H1 (cell line): ENCODE data around the gene RELL1. TPM values are rescaled to one million over a fixed set of nuclear protein-coding genes. Genes with fewer than 3 reads are reported as not detected.

Experiments used
- CTCF ChIA-PET: fragments of 300-600 bp; sonication (Branson Sonifier 250); formaldehyde crosslinking; loops from one replicate; lab custom pipeline; 2021; ENCODE audit not compliant: partially characterized antibody; lab: Charles Lee
- POLR2A ChIA-PET: fragments of 300-600 bp; sonication (Branson Sonifier 250); formaldehyde crosslinking; loops from one replicate; lab custom pipeline; 2021; ENCODE audit warnings: inconsistent platforms; ENCODE audit not compliant: partially characterized antibody; lab: Charles Lee
- DNase-seq, 2 experiments: peaks; one replicate each; pipeline versions ENCODE4 v3.0.0 to v3.0.0-alpha.2; 2010 to 2022; ENCODE audit warnings: low spot score in 2 of 2, low read depth in 1 of 2, mixed read lengths in 1 of 2
- FAIRE-seq: peaks from 2 replicates; lab custom pipeline; 2011; peaks lifted over from hg19 to GRCh38; lab: Jason Lieb, UNC
- H2AFZ ChIP-seq: 2 replicates; pipeline ENCODE4 v1.8.1; 2012; ENCODE audit warnings: low read length, inconsistent platforms
- H2AK5ac ChIP-seq: 2 replicates; pipeline ENCODE4 v1.6.1; 2013; ENCODE audit warnings: low read depth, low read length
- H2BK120ac ChIP-seq: replicated peaks from 2 replicates; pipeline ENCODE3; 2013; ENCODE audit warnings: low read depth, low read length, inconsistent platforms
- H2BK12ac ChIP-seq: 2 replicates; pipeline ENCODE4 v1.6.1; 2013; ENCODE audit warnings: low read depth, low read length
- H2BK15ac ChIP-seq: 2 replicates; pipeline ENCODE4 v1.6.1; 2013; ENCODE audit warnings: low read length
- H2BK20ac ChIP-seq: 2 replicates; pipeline ENCODE4 v1.6.1; 2013; ENCODE audit warnings: low read length
- H2BK5ac ChIP-seq: 2 replicates; pipeline ENCODE4 v1.6.1; 2013; ENCODE audit warnings: low read depth, low read length
- H3K14ac ChIP-seq: 2 replicates; pipeline ENCODE4 v1.6.1; 2013; ENCODE audit warnings: inconsistent platforms; ENCODE audit not compliant: insufficient read length
- H3K18ac ChIP-seq: 2 replicates; pipeline ENCODE4 v1.6.1; 2013; ENCODE audit warnings: low read length; ENCODE audit errors: extremely low read depth
- H3K23ac ChIP-seq: 2 replicates; pipeline ENCODE4 v1.6.1; 2013; ENCODE audit warnings: inconsistent platforms; ENCODE audit not compliant: insufficient read length
- H3K23me2 ChIP-seq: 2 replicates; pipeline ENCODE4 v1.6.1; 2013; ENCODE audit warnings: low read depth, low read length
- H3K27ac ChIP-seq: 2 replicates; pipeline ENCODE4 v1.6.1; 2011; ENCODE audit warnings: low read depth, low read length, inconsistent platforms
- H3K27me3 ChIP-seq, 4 experiments: replicated peaks in 1 of 4; 1 replicate in 1 of 4; 2 replicates in 3 of 4; pipeline versions ENCODE4 v1.6.1 to v1.8.1; 2011 to 2013; ENCODE audit warnings: low read length in 3 of 4, mild to moderate bottlenecking in 3 of 4, inconsistent platforms in 2 of 4, mixed read lengths in 2 of 4, moderate library complexity in 1 of 4; ENCODE audit not compliant: control insufficient read depth in 3 of 4, insufficient read depth in 3 of 4; ENCODE audit errors: extremely low read depth in 1 of 4
- H3K36me3 ChIP-seq, 4 experiments: 2 replicates each; pipeline versions ENCODE4 v1.6.1 to v1.8.1; 2011 to 2013; ENCODE audit warnings: mild to moderate bottlenecking in 4 of 4, low read length in 3 of 4, moderate library complexity in 2 of 4, control low read depth in 1 of 4, inconsistent platforms in 1 of 4; ENCODE audit not compliant: insufficient read depth in 4 of 4, control insufficient read depth in 2 of 4
- H3K4ac ChIP-seq: replicated peaks from 2 replicates; pipeline ENCODE3; 2013; ENCODE audit warnings: low read length, low read depth, mixed read lengths, inconsistent platforms; ENCODE audit not compliant: insufficient read length
- H3K4me1 ChIP-seq, 4 experiments: replicated peaks in 1 of 4; 1 replicate in 1 of 4; 2 replicates in 3 of 4; pipeline versions ENCODE4 v1.6.1 to v1.8.1; 2011 to 2013; ENCODE audit warnings: low read length in 3 of 4, inconsistent platforms in 2 of 4, mixed read lengths in 1 of 4; ENCODE audit not compliant: insufficient read depth in 4 of 4, control insufficient read depth in 3 of 4
- H3K4me2 ChIP-seq, 2 experiments: 2 replicates each; pipeline versions ENCODE4 v1.6.1 to v1.8.1; 2011 to 2013; ENCODE audit warnings: low read depth in 2 of 2, low read length in 2 of 2, control low read depth in 1 of 2, inconsistent platforms in 1 of 2, mild to moderate bottlenecking in 1 of 2; ENCODE audit not compliant: insufficient read depth in 1 of 2
- H3K4me3 ChIP-seq, 4 experiments: fragments of 200-600, 300-600 bp in 1 of 4; sonication (generic), shearing (Covaris generic), sonication (Bioruptor Twin) in 1 of 4; 2 replicates each; pipeline versions ENCODE4 v1.5.1 to v1.8.1; 2011 to 2016; ENCODE audit warnings: low read length in 4 of 4, low read depth in 3 of 4, control low read depth in 2 of 4, inconsistent platforms in 2 of 4, mild to moderate bottlenecking in 2 of 4, mixed read lengths in 1 of 4, moderate library complexity in 1 of 4; ENCODE audit not compliant: insufficient read depth in 2 of 4; ENCODE audit errors: extremely low read depth in 1 of 4
- H3K56ac ChIP-seq: replicated peaks from 2 replicates; pipeline ENCODE3; 2013; ENCODE audit warnings: low read depth, mild to moderate bottlenecking, mixed read lengths, low read length, inconsistent platforms; ENCODE audit not compliant: insufficient read length
- H3K79me1 ChIP-seq: 2 replicates; pipeline ENCODE4 v1.6.1; 2013; ENCODE audit warnings: low read depth, low read length, control low read depth
- H3K79me2 ChIP-seq, 2 experiments: 2 replicates each; pipeline versions ENCODE4 v1.6.1 to v1.8.1; 2012 to 2013; ENCODE audit warnings: low read length in 2 of 2, mild to moderate bottlenecking in 2 of 2, inconsistent platforms in 1 of 2; ENCODE audit not compliant: insufficient read depth in 2 of 2, control insufficient read depth in 1 of 2
- H3K9ac ChIP-seq, 4 experiments: replicated peaks in 1 of 4; 1 replicate in 1 of 4; 2 replicates in 3 of 4; pipeline versions ENCODE4 v1.6.1 to v1.8.1; 2011 to 2013; ENCODE audit warnings: low read depth in 3 of 4, low read length in 3 of 4, control low read depth in 2 of 4, mild to moderate bottlenecking in 2 of 4, moderate library complexity in 2 of 4, inconsistent platforms in 1 of 4; ENCODE audit errors: extremely low read depth in 1 of 4
- H3K9me3 ChIP-seq, 2 experiments: 2 replicates each; pipeline versions ENCODE4 v1.6.1 to v1.8.1; 2012 to 2013; ENCODE audit warnings: mild to moderate bottlenecking in 2 of 2, moderate library complexity in 2 of 2, control low read depth in 1 of 2, inconsistent platforms in 1 of 2, low read depth in 1 of 2, low read length in 1 of 2, mixed read lengths in 1 of 2; ENCODE audit not compliant: insufficient read depth in 2 of 2
- H4K20me1 ChIP-seq, 2 experiments: replicated peaks in 1 of 2; 2 replicates each; pipeline versions ENCODE3 to v1.8.1; 2011 to 2013; ENCODE audit warnings: inconsistent platforms in 2 of 2, low read length in 2 of 2, mild to moderate bottlenecking in 1 of 2; ENCODE audit not compliant: insufficient read depth in 2 of 2, control insufficient read depth in 1 of 2
- H4K5ac ChIP-seq: 2 replicates; pipeline ENCODE4 v1.6.1; 2013; ENCODE audit warnings: low read length, low read depth, mixed read lengths, inconsistent platforms; ENCODE audit not compliant: insufficient read length
- H4K8ac ChIP-seq: 2 replicates; pipeline ENCODE4 v1.8.0; 2013; ENCODE audit warnings: mild to moderate bottlenecking, moderate library complexity, low read length, inconsistent platforms; ENCODE audit not compliant: insufficient read depth; ENCODE audit errors: extremely low read depth
- H4K91ac ChIP-seq: replicated peaks from 2 replicates; pipeline ENCODE3; 2013; ENCODE audit warnings: low read length, mixed read lengths, inconsistent platforms; ENCODE audit not compliant: insufficient read length
- CBX8 ChIP-seq: fragments of 300-800, 300-1000 bp; sonication (generic); IDR thresholded peaks from 2 replicates; pipeline ENCODE4 v1.7.1; 2016; ENCODE audit warnings: low read depth, low read length, borderline replicate concordance
- EZH2 ChIP-seq: fragments of 200-600 bp; sonication (generic); IDR thresholded peaks from 2 replicates; pipeline ENCODE4 v1.7.1; 2012; ENCODE audit warnings: low read depth, mild to moderate bottlenecking, moderate library complexity, low read length, inconsistent platforms; ENCODE audit not compliant: severe bottlenecking
- GTF2F1 ChIP-seq: IDR thresholded peaks from 2 replicates; pipeline ENCODE4 v1.6.1; 2012; ENCODE audit warnings: low read depth, low read length, improper control_type of control experiment, borderline replicate concordance
- JUN ChIP-seq: IDR thresholded peaks from 2 replicates; pipeline ENCODE4 v1.6.1; 2011; ENCODE audit warnings: low read depth, mild to moderate bottlenecking, improper control_type of control experiment, low read length
- MAX ChIP-seq: IDR thresholded peaks from 2 replicates; pipeline ENCODE4 v1.6.1; 2012; ENCODE audit warnings: inconsistent platforms
- SIN3A ChIP-seq, 2 experiments: IDR thresholded peaks in 1 of 2; conservative IDR thresholded peaks in 1 of 2; 2 replicates each; pipeline ENCODE4 v1.6.1; 2011 to 2012; ENCODE audit warnings: low read length in 2 of 2, improper control_type of control experiment in 1 of 2, low read depth in 1 of 2, mild to moderate bottlenecking in 1 of 2
- SP2 ChIP-seq: IDR thresholded peaks from 2 replicates; pipeline ENCODE4 v1.6.1; 2012; ENCODE audit warnings: mild to moderate bottlenecking, low read length, inconsistent platforms
- TAF1 ChIP-seq: IDR thresholded peaks from 2 replicates; pipeline ENCODE4 v1.6.1; 2011; ENCODE audit warnings: mild to moderate bottlenecking, low read depth, low read length
- TAF7 ChIP-seq: optimal IDR thresholded peaks from 2 replicates; pipeline ENCODE3; 2011; ENCODE audit warnings: low read depth, mild to moderate bottlenecking, inconsistent platforms, low read length, moderate library complexity, borderline replicate concordance
- TCF12 ChIP-seq: IDR thresholded peaks from 2 replicates; pipeline ENCODE4 v1.6.1; 2011; ENCODE audit warnings: low read depth, mild to moderate bottlenecking, low read length
- WGBS, 2 experiments: shearing (Covaris generic) in 1 of 2; methylation state at CpG; one replicate each; pipeline versions ENCODE4 v1.1.6 to v1.1.7; 2013 to 2015; ENCODE audit warnings: low lambda C conversion rate in 2 of 2, mixed read lengths in 2 of 2, inconsistent platforms in 1 of 2, low coverage in 1 of 2, missing lambda C conversion rate in 1 of 2; ENCODE audit not compliant: insufficient replicate concordance in 2 of 2, insufficient coverage in 1 of 2, insufficient read length in 1 of 2; ENCODE audit errors: extremely low coverage in 1 of 2, missing lambda C conversion rate in 1 of 2; 5-methylcytosine and 5-hydroxymethylcytosine counted together
- polyA plus RNA-seq, 7 experiments: library from polyadenylated mRNA; depleted of rRNA in 3 of 7; stranded (reverse) in 5 of 7; unstranded in 2 of 7; fragments of >200 nt in 5 of 7; fragments of 200-250 nt in 2 of 7; gene quantifications; 1 replicate in 5 of 7; 2 replicates in 1 of 7; 4 replicates in 1 of 7; pipeline versions ENCODE4 v1.2.1 to v1.2.3, GENCODE V29; 2011 to 2013; ENCODE audit warnings: missing spikeins in 2 of 7, mixed read lengths in 2 of 7
- total RNA-seq: library from RNA; stranded (reverse); fragmentation: NEBNext Ultra II Directional; extraction: Animal tissue kit (Norgen Biotek cat#: 25700); gene quantifications from 2 replicates; pipeline ENCODE4 v1.2.1, GENCODE V29; 2021
- TF ChIP-seq, protein P1 (sequence below): IDR thresholded peaks from 2 replicates; pipeline ENCODE4 v1.6.1; 2011; ENCODE audit warnings: low read depth, mild to moderate bottlenecking, low read length; ENCODE audit not compliant: insufficient read depth

Gene RELL1
- total and polyA plus RNA-seq, 2 of the 8 experiments (the other 6 are each of a cell fraction or from before 2014, with no cell fraction given) = 2.1 to 14.1 TPM

DNA sequence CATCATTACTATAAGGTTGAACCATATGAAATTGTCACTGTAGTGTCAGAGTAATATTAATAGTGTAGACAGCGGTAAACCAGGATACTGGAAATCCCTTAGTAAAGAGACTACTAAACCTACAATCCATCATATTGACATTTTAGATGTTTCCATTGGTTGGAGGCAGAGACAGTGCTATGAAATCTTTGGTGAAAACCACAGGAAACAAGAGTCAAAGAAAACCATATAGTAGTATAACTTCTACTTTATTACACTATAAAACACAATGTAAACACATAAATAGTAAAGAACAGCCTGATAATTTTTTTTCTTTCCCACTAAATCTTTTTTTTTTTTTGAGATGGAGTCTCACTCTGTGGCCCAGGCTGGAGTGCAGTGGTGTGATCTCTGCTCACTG is 15.9 kb downstream of the RELL1 start:
- Histone ChIP-seq H4K5ac (no peak overlapping the region), H3K4me1 (peaks cover 0 to 3% (median 1%) of the 10 kb centered on the region in 4 experiments; a peak in 3 of 7 replicates), H3K4me2 (no peak overlapping the region), H3K23me2 (no peaks in the 10 kb centered on the region), H3K36me3 (no peaks in the 10 kb centered on the region), H3K9me3 (peaks cover 0 to 9% of the 10 kb centered on the region in 2 experiments; a peak in 1 of 4 replicates), H3K23ac (no peak overlapping the region), H2AFZ (no peak overlapping the region), H2BK5ac (no peak overlapping the region), H3K27ac (no peak overlapping the region), H3K79me1 (no peaks in the 10 kb centered on the region; the same call in none of the 2 replicates), H3K4me3 (no peak overlapping the region), H3K56ac (no peak overlapping the region), H4K8ac (no peak overlapping the region), H3K27me3 (no peaks in the 10 kb centered on the region; a peak in 1 of 7 replicates), H2BK15ac (no peak overlapping the region), H4K20me1 (no peaks in the 10 kb centered on the region), H3K9ac (no peak overlapping the region), H3K14ac (no peak overlapping the region), H3K79me2 (peaks cover 0 to 5% of the 10 kb centered on the region in 2 experiments; a peak in 1 of 4 replicates), H3K18ac (no peak overlapping the region), H4K91ac (no peak overlapping the region), H2BK120ac (no peak overlapping the region), H2BK20ac (no peak overlapping the region), H3K4ac (no peak overlapping the region), H2AK5ac (no peak overlapping the region), H2BK12ac (no peak overlapping the region)
- ChIA-PET CTCF (no interaction called here), POLR2A (no interaction called here)
- DNase-seq = no peak
- 96% methylated on average over 1 of the region's 1 CpG; no CpG with 5 or more reads in 1 of the 2 experiments for WGBS, 2 experiments
- FAIRE-seq = no peak
- TF ChIP-seq TAF7 (no peak), EZH2 (no peak), TAF1 (no peak), SIN3A (conservative IDR thresholded peaks at IDR 0.05 in 1 of 2, IDR thresholded peaks at IDR 0.05 in 1 of 2; ENCODE audit: low read depth in 1 of 2, low read length in 2 of 2) (no peak), MAX (no peak), GTF2F1 (no peak), JUN (no peak), SP2 (no peak), TCF12 (no peak), CBX8 (no peak)
- TF ChIP-seq, protein P1, sequence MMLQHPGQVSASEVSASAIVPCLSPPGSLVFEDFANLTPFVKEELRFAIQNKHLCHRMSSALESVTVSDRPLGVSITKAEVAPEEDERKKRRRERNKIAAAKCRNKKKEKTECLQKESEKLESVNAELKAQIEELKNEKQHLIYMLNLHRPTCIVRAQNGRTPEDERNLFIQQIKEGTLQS = no peak
